DOHH2 (cell line): ENCODE data around the gene SH2D3A.

Experiments
- CTCF ChIP-seq: fragments of 200-600 bp; sonication (generic); IDR thresholded peaks from one replicate; pipeline ENCODE4 v1.5.1; 2014; ENCODE audit warnings: antibody characterized with exemption, mild to moderate bottlenecking, low read depth, low read length; ENCODE audit not compliant: poor library complexity, severe bottlenecking
- EZH2phosphoT487 ChIP-seq: fragments of 200-600 bp; sonication (generic); IDR thresholded peaks from 2 replicates; pipeline ENCODE4 v1.6.1; 2017; ENCODE audit warnings: borderline replicate concordance, mild to moderate bottlenecking, antibody characterized with exemption, low read length, moderate library complexity, mixed read lengths

- TF ChIP-seq CTCF, result no peak
- TF ChIP-seq EZH2phosphoT487, result no peak
Measured at GRCh38 chr19:6811378-6811777, 44.1 kb upstream of the SH2D3A start.
